ENCODE measurements around the gene ANP32A.

The ANP32A gene

DNA sequence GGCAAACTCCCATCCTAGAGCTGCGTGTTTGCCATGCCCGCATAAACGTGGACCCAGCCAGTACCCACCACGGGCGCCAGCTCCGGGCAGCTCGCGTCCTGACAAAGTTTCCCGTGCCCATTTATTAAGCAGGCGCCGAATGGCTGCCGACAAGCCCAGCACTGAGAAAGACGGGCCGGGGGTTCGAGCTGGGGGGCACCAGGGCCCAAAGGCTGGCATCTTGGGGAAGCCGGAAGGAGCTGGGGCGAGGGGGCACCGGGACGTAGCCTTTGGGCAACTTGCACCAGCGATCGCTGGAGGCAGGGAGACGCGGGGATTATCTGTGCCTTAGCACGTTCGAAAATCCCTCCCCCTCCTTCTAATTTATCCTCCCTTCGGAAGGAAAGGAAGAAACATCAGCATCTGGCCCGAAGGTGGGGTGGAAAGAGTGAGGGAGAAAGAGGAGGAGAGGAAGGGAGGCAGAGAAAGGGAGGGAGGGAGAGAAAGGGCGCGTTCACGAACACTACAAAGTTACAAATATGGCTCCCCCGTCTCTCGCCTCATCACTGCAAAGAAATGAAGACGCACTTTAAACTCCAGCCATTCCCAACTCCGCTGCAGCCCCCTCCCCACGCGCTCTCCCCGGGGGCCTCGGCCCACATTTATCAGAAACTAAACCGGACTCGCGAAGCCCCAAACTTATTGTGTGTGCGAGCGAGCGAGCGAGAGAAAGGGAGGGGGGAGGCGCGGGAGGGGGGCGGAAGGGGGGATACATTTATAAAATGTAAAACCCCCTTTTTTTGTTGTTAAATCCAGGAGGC lies 1.0 kb downstream of the ANP32A start:
- Histone ChIP-seq H3K4me1 (ENCODE audit: control insufficient read depth, insufficient read depth, low read length) (peaks cover 29% of the 10 kb centered on the region), H3K4me2 (ENCODE audit: low read length) (peak overlapping the region; percentile 92), H3K27me3 (ENCODE audit: control insufficient read depth, insufficient read depth, low read length) (no peaks in the 10 kb centered on the region), H3K9ac (ENCODE audit: low read depth, low read length) (peak overlapping the region; percentile 96), H3K4me3 (ENCODE audit: low read length) (peak overlapping the region; percentile 99), H3K9me3 (replicated peaks; ENCODE audit: low read length) (no peaks in the 10 kb centered on the region), H3K36me3 (ENCODE audit: insufficient read depth, low read length) (no peaks in the 10 kb centered on the region)

DNA sequence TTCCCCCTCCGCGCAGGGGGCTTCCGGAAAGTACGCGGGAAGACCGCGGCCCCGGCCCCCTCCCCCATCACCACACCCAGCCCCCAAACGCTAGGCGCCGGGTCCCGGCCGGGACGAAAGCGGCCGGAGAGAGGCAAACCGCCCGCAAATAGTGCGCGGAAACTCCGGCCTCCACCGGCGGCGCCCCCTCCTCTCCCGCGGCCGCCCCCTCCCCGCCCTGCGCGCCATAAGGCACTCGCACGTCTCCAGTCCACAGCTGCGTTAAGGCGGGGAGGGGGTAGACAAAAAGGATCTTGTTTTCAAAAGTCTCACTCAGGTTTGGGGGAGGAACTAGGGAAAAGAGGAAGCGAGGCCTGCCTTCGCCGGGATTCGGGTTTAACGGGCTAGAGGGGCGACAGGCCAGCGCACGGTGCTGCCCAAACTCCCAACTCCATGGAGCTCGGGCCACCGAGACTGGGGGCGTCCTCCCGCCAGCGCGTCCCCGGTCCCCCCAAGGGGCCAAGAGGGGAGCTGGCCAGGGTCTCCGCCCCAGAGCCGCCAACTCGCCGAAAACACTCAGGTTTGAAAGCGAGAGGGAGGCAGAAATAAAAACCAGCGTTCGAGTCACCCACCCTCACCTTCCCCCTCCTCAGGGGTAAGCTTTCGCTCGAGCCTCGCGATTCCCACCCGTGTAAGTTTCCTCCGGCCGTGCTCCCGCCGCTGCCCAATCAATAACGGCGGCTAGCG lies 1.8 kb downstream of the ANP32A start:
- no peaks in the 10 kb centered on the region for H3K36me3 ChIP-seq (ENCODE audit: insufficient read depth, low read length)
- H3K4me3 ChIP-seq (ENCODE audit: low read length), result peak overlapping the region; percentile 99
- H3K4me2 ChIP-seq (ENCODE audit: low read length), result peak overlapping the region; percentile 92
- peak overlapping the region; percentile 96 for H3K9ac ChIP-seq (ENCODE audit: low read depth, low read length)
- H3K4me1 ChIP-seq (ENCODE audit: control insufficient read depth, insufficient read depth, low read length), result peaks cover 33% of the 10 kb centered on the region
- no peaks in the 10 kb centered on the region for H3K27me3 ChIP-seq (ENCODE audit: control insufficient read depth, insufficient read depth, low read length)
- H3K9me3 ChIP-seq (replicated peaks; ENCODE audit: low read length), result no peaks in the 10 kb centered on the region

DNA sequence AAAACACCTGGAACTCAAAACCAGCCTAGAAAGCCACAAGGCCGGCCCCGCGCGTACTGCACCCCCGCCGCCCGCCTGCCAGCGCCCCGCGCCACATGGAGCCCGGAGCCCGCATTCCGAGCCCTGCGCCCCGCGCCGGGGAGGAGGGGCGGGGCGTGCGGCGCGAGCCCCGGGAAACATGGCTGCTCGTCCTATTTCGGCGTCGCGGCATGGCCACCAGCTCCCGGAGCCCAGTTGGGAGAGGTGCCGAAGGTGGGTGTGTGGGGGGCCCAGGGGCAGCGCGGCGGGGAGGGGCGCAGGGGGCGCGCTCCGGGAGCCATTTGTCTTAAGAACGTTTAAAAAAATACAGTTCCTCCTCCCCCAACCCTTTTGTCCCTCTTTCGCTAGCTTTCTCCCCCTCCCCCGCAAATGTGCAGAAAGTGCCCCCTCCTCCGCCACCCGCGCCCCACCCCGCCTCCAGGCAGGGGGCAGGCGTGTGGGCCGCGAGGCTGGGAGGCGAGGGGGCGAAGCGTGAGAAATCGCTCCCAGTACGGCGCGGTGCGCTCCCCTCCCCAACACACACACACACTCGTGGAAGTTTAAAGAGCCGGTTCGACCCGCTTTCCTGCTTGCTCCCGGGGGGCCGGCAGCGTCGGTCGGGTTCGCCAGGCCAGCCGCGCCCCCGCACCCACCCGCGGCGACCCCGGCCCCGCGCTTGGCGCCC lies 2.5 kb downstream of the ANP32A start:
- H3K4me3 ChIP-seq (ENCODE audit: low read length), result peak overlapping the region; percentile 99
- H3K9ac ChIP-seq (ENCODE audit: low read depth, low read length), result peak overlapping the region; percentile 96
- no peaks in the 10 kb centered on the region for H3K27me3 ChIP-seq (ENCODE audit: control insufficient read depth, insufficient read depth, low read length)
- H3K4me2 ChIP-seq (ENCODE audit: low read length), result peak overlapping the region; percentile 92
- peaks cover 37% of the 10 kb centered on the region for H3K4me1 ChIP-seq (ENCODE audit: control insufficient read depth, insufficient read depth, low read length)
- no peaks in the 10 kb centered on the region for H3K9me3 ChIP-seq (replicated peaks; ENCODE audit: low read length)
- no peaks in the 10 kb centered on the region for H3K36me3 ChIP-seq (ENCODE audit: insufficient read depth, low read length)

DNA sequence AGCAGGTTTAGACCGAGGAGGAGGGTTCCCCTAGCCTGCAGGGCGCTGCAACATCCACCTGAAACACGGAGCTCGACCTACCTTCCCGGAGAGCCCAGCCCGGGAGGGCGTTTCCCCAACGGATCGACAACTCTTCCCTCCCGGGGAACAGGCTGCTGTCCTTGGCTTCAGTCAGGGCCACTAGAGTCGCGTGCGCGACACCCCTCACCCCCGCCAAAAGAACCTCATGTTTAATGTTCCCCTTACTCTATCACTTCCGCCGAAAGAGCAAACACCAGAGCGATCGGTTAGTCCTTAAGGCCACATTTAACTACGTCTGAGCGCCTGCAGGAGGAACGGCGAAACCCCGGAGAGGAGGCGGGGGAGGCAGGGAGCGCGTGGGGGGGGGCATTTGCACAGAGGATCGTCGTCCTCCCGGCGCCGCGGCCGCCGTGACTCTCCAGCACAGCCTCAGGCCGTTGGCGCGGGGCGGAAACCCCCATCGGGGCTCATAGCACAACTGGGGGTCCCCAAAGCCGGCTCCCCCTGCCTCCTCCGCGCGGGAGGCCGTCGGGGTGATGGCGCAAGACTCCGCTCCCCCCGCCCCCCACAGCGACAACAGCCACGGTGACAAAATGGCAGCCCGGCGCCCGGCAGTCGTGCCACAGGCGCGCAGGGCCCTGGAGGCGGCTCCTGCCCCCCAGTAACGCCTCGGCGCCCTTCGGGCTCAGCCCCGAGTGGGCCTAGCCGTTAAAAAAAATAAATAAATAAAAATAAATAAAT lies 3.2 kb downstream of the ANP32A start:
- Histone ChIP-seq H3K36me3 (ENCODE audit: insufficient read depth, low read length) (no peaks in the 10 kb centered on the region), H3K9ac (ENCODE audit: low read depth, low read length) (peak overlapping the region; percentile 96), H3K4me1 (ENCODE audit: control insufficient read depth, insufficient read depth, low read length) (peaks cover 45% of the 10 kb centered on the region), H3K9me3 (replicated peaks; ENCODE audit: low read length) (no peaks in the 10 kb centered on the region), H3K4me3 (ENCODE audit: low read length) (peak overlapping the region; percentile 99), H3K4me2 (ENCODE audit: low read length) (peak overlapping the region; percentile 92), H3K27me3 (ENCODE audit: control insufficient read depth, insufficient read depth, low read length) (no peaks in the 10 kb centered on the region)

DNA sequence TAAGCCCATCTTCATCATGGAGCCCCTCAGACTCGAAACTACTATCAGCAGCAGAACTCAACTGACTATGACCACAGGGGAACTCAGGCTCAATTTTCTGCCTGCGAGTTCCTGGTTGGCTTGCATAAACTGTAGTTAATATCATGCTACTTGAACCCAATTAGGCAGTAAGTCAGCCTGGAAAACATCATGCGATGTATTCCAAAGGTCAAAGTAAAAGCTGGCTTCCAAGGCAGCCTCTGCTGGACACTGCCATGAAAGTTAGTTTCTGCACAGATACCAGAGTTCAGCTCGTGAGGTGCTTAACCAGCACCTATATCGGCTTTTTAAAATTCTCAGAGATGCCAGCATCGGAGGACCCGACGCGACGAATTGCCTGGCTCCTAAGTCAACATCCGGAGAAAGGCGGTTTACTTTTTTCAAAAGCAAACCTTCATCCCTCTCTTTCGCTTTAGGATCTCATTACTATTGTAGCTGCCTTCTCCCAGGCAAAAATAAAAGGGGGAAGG lies 3.8 kb downstream of the ANP32A start:
- Histone ChIP-seq H3K36me3 (ENCODE audit: insufficient read depth, low read length) (no peaks in the 10 kb centered on the region), H3K9me3 (replicated peaks; ENCODE audit: low read length) (no peaks in the 10 kb centered on the region), H3K4me3 (ENCODE audit: low read length) (peak overlapping the region; percentile 99), H3K4me1 (ENCODE audit: control insufficient read depth, insufficient read depth, low read length) (peaks cover 46% of the 10 kb centered on the region), H3K27me3 (ENCODE audit: control insufficient read depth, insufficient read depth, low read length) (no peaks in the 10 kb centered on the region), H3K4me2 (ENCODE audit: low read length) (peak overlapping the region; percentile 92), H3K9ac (ENCODE audit: low read depth, low read length) (peak overlapping the region; percentile 96)

DNA sequence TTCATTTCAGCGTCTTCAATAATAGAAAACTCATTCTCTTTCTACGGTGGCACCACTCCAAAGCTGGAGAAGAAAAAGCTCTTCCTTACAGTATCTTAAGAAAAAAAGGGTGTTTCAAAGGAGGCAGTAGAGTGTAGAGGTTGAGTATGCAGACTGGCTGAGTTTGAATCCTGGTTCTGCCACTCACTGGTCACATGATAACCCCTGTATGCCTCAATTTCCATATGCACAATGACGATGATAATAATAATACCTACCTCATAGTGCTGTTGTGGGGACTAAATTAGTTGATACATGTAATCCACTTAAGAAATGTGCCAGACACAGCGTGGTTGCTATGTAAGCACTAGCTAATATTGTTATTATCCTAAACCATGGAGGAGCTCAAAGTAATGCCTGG lies 4.5 kb downstream of the ANP32A start:
- peaks cover 41% of the 10 kb centered on the region for H3K4me1 ChIP-seq (ENCODE audit: control insufficient read depth, insufficient read depth, low read length)

DNA sequence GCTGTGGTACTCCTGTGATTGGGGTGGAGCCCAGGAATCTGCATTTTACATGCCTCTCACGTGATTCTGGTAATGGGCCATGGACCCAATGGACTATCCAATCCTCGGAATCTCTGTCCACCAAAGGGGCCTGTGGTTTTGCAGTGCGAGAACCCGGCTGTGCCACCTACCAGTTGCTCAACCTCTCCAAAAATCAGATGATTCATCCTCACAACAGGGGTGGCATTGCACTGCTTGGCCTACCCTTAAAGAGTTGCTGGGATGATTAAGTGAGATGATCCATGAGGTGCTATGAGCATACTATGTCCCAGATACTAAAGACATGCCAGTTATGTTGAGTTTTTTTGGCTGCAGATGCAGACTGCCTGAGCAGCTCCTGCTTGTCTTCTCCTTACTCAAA lies 5.1 kb downstream of the ANP32A start:
- H3K4me1 ChIP-seq (ENCODE audit: control insufficient read depth, insufficient read depth, low read length), result peaks cover 41% of the 10 kb centered on the region
- no peaks in the 10 kb centered on the region for H3K9me3 ChIP-seq (replicated peaks; ENCODE audit: low read length)
- no peaks in the 10 kb centered on the region for H3K27me3 ChIP-seq (ENCODE audit: control insufficient read depth, insufficient read depth, low read length)
- peak overlapping the region; percentile 18 for H3K4me2 ChIP-seq (ENCODE audit: low read length)
- no peak overlapping the region for H3K9ac ChIP-seq (ENCODE audit: low read depth, low read length)
- no peak overlapping the region for H3K4me3 ChIP-seq (ENCODE audit: low read length)
- no peaks in the 10 kb centered on the region for H3K36me3 ChIP-seq (ENCODE audit: insufficient read depth, low read length)

More for the DNA sequence above, 4.5 kb downstream of the ANP32A start:
- Histone ChIP-seq H3K36me3 (ENCODE audit: insufficient read depth, low read length) (no peaks in the 10 kb centered on the region), H3K9me3 (replicated peaks; ENCODE audit: low read length) (no peaks in the 10 kb centered on the region), H3K4me2 (ENCODE audit: low read length) (peak overlapping the region; percentile 92), H3K9ac (ENCODE audit: low read depth, low read length) (no peak overlapping the region), H3K4me3 (ENCODE audit: low read length) (no peak overlapping the region), H3K27me3 (ENCODE audit: control insufficient read depth, insufficient read depth, low read length) (no peaks in the 10 kb centered on the region)

DNA sequence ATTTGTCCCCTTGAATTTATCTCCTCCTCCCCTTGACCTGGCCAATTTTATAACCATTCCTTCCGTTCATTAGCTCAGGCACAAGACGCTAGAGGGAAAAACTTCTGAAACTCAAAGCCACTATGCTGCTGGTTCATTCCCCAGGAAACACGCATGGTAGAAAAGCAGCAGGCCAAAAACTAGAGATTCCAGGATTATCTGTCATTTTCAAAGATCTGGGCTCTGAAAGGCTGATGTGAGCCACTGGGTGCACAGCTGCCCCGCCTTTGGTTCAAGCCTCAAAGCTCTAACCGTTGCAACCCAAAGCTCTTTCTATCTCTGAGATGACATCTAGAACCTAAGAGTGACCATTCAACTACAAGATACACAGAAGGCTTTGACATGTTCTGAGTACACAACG lies 6.1 kb downstream of the ANP32A start:
- Histone ChIP-seq H3K9me3 (replicated peaks; ENCODE audit: low read length) (no peaks in the 10 kb centered on the region), H3K36me3 (ENCODE audit: insufficient read depth, low read length) (peaks cover 3% of the 10 kb centered on the region), H3K4me2 (ENCODE audit: low read length) (no peak overlapping the region), H3K4me3 (ENCODE audit: low read length) (no peak overlapping the region), H3K9ac (ENCODE audit: low read depth, low read length) (no peak overlapping the region), H3K27me3 (ENCODE audit: control insufficient read depth, insufficient read depth, low read length) (no peaks in the 10 kb centered on the region), H3K4me1 (ENCODE audit: control insufficient read depth, insufficient read depth, low read length) (peaks cover 41% of the 10 kb centered on the region)

DNA sequence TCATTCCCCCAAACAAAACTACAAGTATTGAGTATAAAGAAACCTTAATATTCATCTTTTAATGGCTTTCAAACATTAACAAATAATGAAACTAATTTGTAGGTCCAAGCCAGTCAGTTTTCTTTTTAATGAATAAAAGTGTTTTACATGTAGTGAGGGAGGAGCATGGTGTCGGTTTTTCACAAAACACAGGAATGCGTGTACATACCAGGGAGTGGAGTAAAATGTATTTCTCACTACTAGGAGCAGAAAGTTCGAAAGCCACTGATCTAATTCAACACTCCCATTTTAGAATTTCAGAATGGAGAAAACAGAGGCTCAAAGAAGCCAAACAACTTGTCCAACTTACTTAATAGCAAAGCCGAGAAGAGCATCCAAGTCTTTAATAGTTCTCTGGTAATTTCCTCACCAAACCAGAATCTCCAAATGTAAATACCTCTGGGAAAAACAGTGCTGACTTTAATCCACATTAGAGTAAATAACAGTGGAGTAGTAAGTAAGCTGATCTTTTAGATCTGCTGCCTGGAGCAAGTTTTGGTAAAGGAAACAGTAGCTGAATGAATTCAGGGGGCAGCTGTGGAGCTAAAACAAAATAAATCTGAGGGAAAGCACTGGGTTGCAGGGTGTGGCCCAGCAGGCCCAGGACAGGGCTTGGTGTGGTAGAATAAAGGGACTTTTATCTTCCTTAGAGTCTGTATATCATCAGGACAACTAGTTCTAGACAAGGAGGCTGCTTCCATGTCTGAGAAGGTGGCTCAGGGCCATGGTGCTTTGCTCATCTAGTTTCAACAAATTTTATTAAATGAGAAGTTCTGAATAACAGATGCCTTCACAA lies 7.9 kb downstream of the ANP32A start:
- peaks cover 5% of the 10 kb centered on the region for H3K36me3 ChIP-seq (ENCODE audit: insufficient read depth, low read length)
- H3K9ac ChIP-seq (ENCODE audit: low read depth, low read length), result peak overlapping the region; percentile 40
- H3K4me3 ChIP-seq (ENCODE audit: low read length), result peak overlapping the region; percentile 7
- no peaks in the 10 kb centered on the region for H3K27me3 ChIP-seq (ENCODE audit: control insufficient read depth, insufficient read depth, low read length)
- peaks cover 41% of the 10 kb centered on the region for H3K4me1 ChIP-seq (ENCODE audit: control insufficient read depth, insufficient read depth, low read length)
- H3K9me3 ChIP-seq (replicated peaks; ENCODE audit: low read length), result no peaks in the 10 kb centered on the region
- peak overlapping the region; percentile 27 for H3K4me2 ChIP-seq (ENCODE audit: low read length)

DNA sequence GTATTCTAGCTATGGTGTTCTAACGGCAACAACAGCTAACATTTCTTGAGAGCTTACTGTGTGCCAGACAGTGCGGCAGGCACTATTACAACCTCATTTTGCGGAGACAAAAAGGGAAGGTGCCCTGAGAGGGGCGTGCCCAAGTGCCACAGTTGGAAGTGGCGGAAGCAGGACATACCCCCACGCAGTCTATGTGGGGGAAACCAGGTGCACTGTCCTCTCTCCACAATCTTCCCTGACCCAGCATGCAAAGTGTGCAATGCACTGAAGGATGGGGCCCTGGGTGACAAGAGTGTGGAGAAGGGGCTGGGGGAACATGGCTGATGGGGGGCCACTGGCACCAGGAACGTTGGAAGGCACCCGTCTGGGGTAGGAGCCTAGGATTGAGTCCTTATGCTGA lies 8.6 kb downstream of the ANP32A start:
- H3K27me3 ChIP-seq (ENCODE audit: control insufficient read depth, insufficient read depth, low read length), result no peaks in the 10 kb centered on the region
- no peaks in the 10 kb centered on the region for H3K9me3 ChIP-seq (replicated peaks; ENCODE audit: low read length)
- H3K9ac ChIP-seq (ENCODE audit: low read depth, low read length), result no peak overlapping the region
- H3K4me2 ChIP-seq (ENCODE audit: low read length), result no peak overlapping the region
- H3K4me1 ChIP-seq (ENCODE audit: control insufficient read depth, insufficient read depth, low read length), result peaks cover 41% of the 10 kb centered on the region
- peaks cover 6% of the 10 kb centered on the region for H3K36me3 ChIP-seq (ENCODE audit: insufficient read depth, low read length)
- H3K4me3 ChIP-seq (ENCODE audit: low read length), result no peak overlapping the region
